Loucy (cell line): ENCODE results near the gene UGGT2.
"Not testable (repeated sequence)": the region's sequence is repeated elsewhere in the genome, so short reads cannot be mapped to it uniquely, and the experiment has no call there.

Source experiments
- CTCF ChIP-seq: fragments of 200-600 bp; sonication (generic); conservative IDR thresholded peaks from 2 replicates; pipeline ENCODE4 v1.5.1; 2014; ENCODE audit warnings: mild to moderate bottlenecking, antibody characterized with exemption, low read length
- EZH2phosphoT487 ChIP-seq: fragments of 200-600 bp; IDR thresholded peaks from 2 replicates; pipeline ENCODE4 v1.6.1; 2018; ENCODE audit warnings: antibody characterized with exemption, mild to moderate bottlenecking, moderate library complexity, borderline replicate concordance

- not testable (repeated sequence) for TF ChIP-seq EZH2phosphoT487, CTCF
Observed at GRCh38 chr13:95789315-95789714, 263.9 kb downstream of the UGGT2 start.
